Measurements from ENCODE around the gene PDE9A. TPM values are rescaled to one million over a fixed set of nuclear protein-coding genes. Genes with fewer than 3 reads are reported as not detected.
A peak's percentile ranks its signal among the peaks of the same experiment; 100 is the strongest.
"Not testable (repeated sequence)": the region's sequence is repeated elsewhere in the genome, so short reads cannot be mapped to it uniquely, and the experiment has no call there.

PDE9A gene
- total and polyA plus RNA-seq, 2 experiments from 2014 or later, result 14.3 to 19.6 TPM

- Histone ChIP-seq H3K27ac (peak overlapping the region; percentile 58), H3K4me1 (ENCODE audit: insufficient read depth) (peaks cover 5% of the 10 kb centered on the region), H2AFZ (no peak overlapping the region), H3K27me3 (no peaks in the 10 kb centered on the region), H3K9me3 (ENCODE audit: low read depth) (no peaks in the 10 kb centered on the region), H3K9me2 (replicated peaks; ENCODE audit: insufficient read depth) (no peaks in the 10 kb centered on the region), H4K20me1 (ENCODE audit: insufficient read depth, poor library complexity, severe bottlenecking) (no peaks in the 10 kb centered on the region), H3K79me2 (no peaks in the 10 kb centered on the region), H3K4me3 (no peak overlapping the region), H3K4me2 (no peak overlapping the region), H3K36me3 (replicated peaks; ENCODE audit: insufficient read depth, low read depth) (no peaks in the 10 kb centered on the region)
- no peak for TF ChIP-seq EZH2phosphoT487 (IDR thresholded peaks at IDR 0.05; ENCODE audit: low read depth, severe bottlenecking, unreplicated experiment)
- TF ChIP-seq, protein P1, sequence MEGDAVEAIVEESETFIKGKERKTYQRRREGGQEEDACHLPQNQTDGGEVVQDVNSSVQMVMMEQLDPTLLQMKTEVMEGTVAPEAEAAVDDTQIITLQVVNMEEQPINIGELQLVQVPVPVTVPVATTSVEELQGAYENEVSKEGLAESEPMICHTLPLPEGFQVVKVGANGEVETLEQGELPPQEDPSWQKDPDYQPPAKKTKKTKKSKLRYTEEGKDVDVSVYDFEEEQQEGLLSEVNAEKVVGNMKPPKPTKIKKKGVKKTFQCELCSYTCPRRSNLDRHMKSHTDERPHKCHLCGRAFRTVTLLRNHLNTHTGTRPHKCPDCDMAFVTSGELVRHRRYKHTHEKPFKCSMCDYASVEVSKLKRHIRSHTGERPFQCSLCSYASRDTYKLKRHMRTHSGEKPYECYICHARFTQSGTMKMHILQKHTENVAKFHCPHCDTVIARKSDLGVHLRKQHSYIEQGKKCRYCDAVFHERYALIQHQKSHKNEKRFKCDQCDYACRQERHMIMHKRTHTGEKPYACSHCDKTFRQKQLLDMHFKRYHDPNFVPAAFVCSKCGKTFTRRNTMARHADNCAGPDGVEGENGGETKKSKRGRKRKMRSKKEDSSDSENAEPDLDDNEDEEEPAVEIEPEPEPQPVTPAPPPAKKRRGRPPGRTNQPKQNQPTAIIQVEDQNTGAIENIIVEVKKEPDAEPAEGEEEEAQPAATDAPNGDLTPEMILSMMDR (IDR thresholded peaks at IDR 0.05; ENCODE audit: poor library complexity), result no peak
- TF ChIP-seq EZH2 (IDR thresholded peaks at IDR 0.05; ENCODE audit: borderline replicate concordance), result no peak
- 64% methylated on average over 14 of the region's 14 CpGs for WGBS (ENCODE audit: low lambda C conversion rate, missing lambda C conversion rate)
- no peak for DNase-seq (ENCODE audit: low spot score)
Observed at GRCh38 chr21:42806509-42807140, 153.2 kb downstream of the PDE9A start.

DNA sequence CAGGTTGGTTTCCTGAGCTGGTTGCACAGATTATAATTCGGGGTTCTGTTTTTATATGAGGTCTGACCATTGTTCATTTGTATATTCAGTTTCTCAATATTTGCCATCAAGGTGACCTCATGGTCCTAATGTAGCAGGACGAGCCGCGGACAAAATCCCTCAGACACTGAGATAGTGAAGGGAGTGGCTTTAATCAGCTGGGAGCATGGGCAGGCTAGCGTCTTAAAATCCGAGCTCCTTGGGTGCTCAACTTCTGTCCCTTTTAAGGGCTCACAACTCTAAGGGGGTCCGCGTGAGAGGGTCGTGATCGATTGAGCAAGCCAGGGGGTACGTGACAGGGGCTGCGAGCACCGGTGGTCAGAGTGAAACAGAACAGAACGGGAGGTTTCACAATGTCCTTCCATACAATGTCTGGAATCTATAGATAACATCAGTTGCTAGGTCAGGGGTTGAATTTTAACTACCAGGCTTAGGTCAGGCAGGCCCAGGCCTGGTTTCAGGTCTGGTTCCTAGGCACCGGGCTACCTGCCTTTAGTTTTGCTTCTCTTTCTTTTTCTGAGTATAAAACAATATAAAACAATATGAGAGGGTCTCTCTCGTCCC, 154.0 kb downstream of the PDE9A start:
- not testable (repeated sequence) for H3K9me2 ChIP-seq (replicated peaks; ENCODE audit: insufficient read depth); H2AFZ ChIP-seq; H3K4me1 ChIP-seq (ENCODE audit: insufficient read depth); DNase-seq (ENCODE audit: low spot score); H3K27me3 ChIP-seq; H3K4me3 ChIP-seq; H3K36me3 ChIP-seq (replicated peaks; ENCODE audit: insufficient read depth, low read depth); H4K20me1 ChIP-seq (ENCODE audit: insufficient read depth, poor library complexity, severe bottlenecking); H3K9me3 ChIP-seq (ENCODE audit: low read depth); H3K79me2 ChIP-seq
- Histone ChIP-seq H3K4me2 (peak overlapping the region; percentile 66), H3K27ac (peak overlapping the region; percentile 58)
- 25% methylated on average over 16 of the region's 16 CpGs for WGBS (ENCODE audit: low lambda C conversion rate, missing lambda C conversion rate)

- no peak for TF ChIP-seq EZH2 (IDR thresholded peaks at IDR 0.05; ENCODE audit: borderline replicate concordance)
- no peak for TF ChIP-seq EZH2phosphoT487 (IDR thresholded peaks at IDR 0.05; ENCODE audit: low read depth, severe bottlenecking, unreplicated experiment)
- TF ChIP-seq, protein P1 (IDR thresholded peaks at IDR 0.05; ENCODE audit: poor library complexity), result no peak
- Histone ChIP-seq H2AFZ (no peak overlapping the region), H3K4me1 (ENCODE audit: insufficient read depth) (peaks cover 5% of the 10 kb centered on the region), H3K4me3 (no peak overlapping the region), H3K79me2 (no peaks in the 10 kb centered on the region), H3K36me3 (replicated peaks; ENCODE audit: insufficient read depth, low read depth) (no peaks in the 10 kb centered on the region), H3K9me2 (replicated peaks; ENCODE audit: insufficient read depth) (no peaks in the 10 kb centered on the region), H3K27ac (peak overlapping the region; percentile 58), H3K27me3 (no peaks in the 10 kb centered on the region), H3K4me2 (peak overlapping the region; percentile 66), H3K9me3 (ENCODE audit: low read depth) (no peaks in the 10 kb centered on the region), H4K20me1 (ENCODE audit: insufficient read depth, poor library complexity, severe bottlenecking) (no peaks in the 10 kb centered on the region)
- 81% methylated on average over 13 of the region's 13 CpGs for WGBS (ENCODE audit: low lambda C conversion rate, missing lambda C conversion rate)
- DNase-seq (ENCODE audit: low spot score), result no peak
Observed at GRCh38 chr21:42807938-42808613, 154.7 kb downstream of the PDE9A start.

DNA sequence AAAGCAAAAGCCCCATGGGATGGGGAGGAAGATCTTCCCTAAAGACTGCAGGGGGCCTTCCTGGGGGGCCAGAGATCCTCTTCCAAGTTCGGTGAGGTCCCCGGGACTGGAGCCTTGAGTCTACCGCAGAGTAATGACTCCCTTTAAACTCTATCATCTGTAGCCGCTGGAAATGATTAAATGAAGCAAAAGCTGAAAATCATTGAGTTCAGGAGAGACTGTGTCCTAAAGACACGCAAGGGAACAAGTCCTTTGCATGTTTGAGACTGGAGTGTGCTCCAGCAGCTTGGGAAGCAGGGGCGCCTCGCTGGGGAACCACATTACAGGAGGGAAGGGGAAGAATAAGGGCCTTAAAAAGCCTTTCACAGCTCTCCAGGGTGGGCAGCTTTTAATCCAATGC, 155.8 kb downstream of the PDE9A start:
- H3K4me2 ChIP-seq, result no peak overlapping the region
- H3K36me3 ChIP-seq (replicated peaks; ENCODE audit: insufficient read depth, low read depth), result no peaks in the 10 kb centered on the region
- WGBS (ENCODE audit: low lambda C conversion rate, missing lambda C conversion rate), result 91% methylated on average over 7 of the region's 7 CpGs
- DNase-seq (ENCODE audit: low spot score), result no peak
- H3K27ac ChIP-seq, result no peak overlapping the region
- H3K9me3 ChIP-seq (ENCODE audit: low read depth), result no peaks in the 10 kb centered on the region
- no peak overlapping the region for H3K4me3 ChIP-seq
- peaks cover 5% of the 10 kb centered on the region for H3K4me1 ChIP-seq (ENCODE audit: insufficient read depth)
- no peaks in the 10 kb centered on the region for H3K27me3 ChIP-seq
- H4K20me1 ChIP-seq (ENCODE audit: insufficient read depth, poor library complexity, severe bottlenecking), result no peaks in the 10 kb centered on the region
- no peak overlapping the region for H2AFZ ChIP-seq
- TF ChIP-seq, protein P1 (IDR thresholded peaks at IDR 0.05; ENCODE audit: poor library complexity), result no peak
- TF ChIP-seq EZH2phosphoT487 (IDR thresholded peaks at IDR 0.05; ENCODE audit: low read depth, severe bottlenecking, unreplicated experiment) (no peak), EZH2 (IDR thresholded peaks at IDR 0.05; ENCODE audit: borderline replicate concordance) (no peak)
- H3K9me2 ChIP-seq (replicated peaks; ENCODE audit: insufficient read depth), result no peaks in the 10 kb centered on the region
- no peaks in the 10 kb centered on the region for H3K79me2 ChIP-seq
